ENCODE results near the gene MYL1. TPM values are rescaled to one million over a fixed set of nuclear protein-coding genes. Genes with fewer than 3 reads are reported as not detected.

The MYL1 gene
- total RNA-seq, 1 experiment from 2014 or later = not detected

DNA sequence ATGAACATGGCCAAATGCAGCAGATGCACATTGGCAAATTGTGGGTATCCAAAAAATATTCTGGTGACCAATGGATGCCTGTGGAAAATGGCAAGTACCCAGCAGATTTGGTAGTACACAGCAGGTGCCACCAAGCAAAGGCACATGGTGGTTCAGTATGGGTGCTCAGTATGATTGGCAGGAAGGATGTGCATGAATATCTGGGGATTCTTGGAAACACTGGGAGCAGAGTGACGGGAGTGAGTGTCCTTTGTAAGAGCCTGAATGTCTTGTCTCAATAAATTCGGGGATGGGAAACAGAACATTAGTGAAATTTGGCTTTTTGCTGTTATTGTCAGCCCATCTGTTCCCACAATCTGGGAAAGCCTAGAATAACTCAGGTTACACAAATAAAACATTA is 52.9 kb downstream of the MYL1 start (continued):
- TF ChIP-seq ZNF121 (CRISPR knock-in tag; IDR thresholded peaks at IDR 0.05) (no peak), CBFB (CRISPR knock-in tag; IDR thresholded peaks at IDR 0.05; ENCODE audit: low read depth) (no peak), HMGA2 (CRISPR knock-in tag; IDR thresholded peaks at IDR 0.05) (no peak), KAT7 (CRISPR knock-in tag; IDR thresholded peaks at IDR 0.05; ENCODE audit: borderline replicate concordance) (no peak), SP1 (CRISPR knock-in tag; conservative IDR thresholded peaks at IDR 0.05) (no peak), TP53 (CRISPR knock-in tag; IDR thresholded peaks at IDR 0.05) (no peak)
- TF ChIP-seq, protein P1, sequence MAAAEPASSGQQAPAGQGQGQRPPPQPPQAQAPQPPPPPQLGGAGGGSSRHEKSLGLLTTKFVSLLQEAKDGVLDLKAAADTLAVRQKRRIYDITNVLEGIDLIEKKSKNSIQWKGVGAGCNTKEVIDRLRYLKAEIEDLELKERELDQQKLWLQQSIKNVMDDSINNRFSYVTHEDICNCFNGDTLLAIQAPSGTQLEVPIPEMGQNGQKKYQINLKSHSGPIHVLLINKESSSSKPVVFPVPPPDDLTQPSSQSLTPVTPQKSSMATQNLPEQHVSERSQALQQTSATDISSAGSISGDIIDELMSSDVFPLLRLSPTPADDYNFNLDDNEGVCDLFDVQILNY (CRISPR knock-in tag; IDR thresholded peaks at IDR 0.05) = no peak
- TF ChIP-seq, protein P2, sequence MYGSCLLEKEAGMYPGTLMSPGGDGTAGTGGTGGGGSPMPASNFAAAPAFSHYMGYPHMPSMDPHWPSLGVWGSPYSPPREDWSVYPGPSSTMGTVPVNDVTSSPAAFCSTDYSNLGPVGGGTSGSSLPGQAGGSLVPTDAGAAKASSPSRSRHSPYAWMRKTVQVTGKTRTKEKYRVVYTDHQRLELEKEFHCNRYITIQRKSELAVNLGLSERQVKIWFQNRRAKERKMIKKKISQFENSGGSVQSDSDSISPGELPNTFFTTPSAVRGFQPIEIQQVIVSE (CRISPR knock-in tag; IDR thresholded peaks at IDR 0.05; ENCODE audit: borderline replicate concordance) = no peak

DNA sequence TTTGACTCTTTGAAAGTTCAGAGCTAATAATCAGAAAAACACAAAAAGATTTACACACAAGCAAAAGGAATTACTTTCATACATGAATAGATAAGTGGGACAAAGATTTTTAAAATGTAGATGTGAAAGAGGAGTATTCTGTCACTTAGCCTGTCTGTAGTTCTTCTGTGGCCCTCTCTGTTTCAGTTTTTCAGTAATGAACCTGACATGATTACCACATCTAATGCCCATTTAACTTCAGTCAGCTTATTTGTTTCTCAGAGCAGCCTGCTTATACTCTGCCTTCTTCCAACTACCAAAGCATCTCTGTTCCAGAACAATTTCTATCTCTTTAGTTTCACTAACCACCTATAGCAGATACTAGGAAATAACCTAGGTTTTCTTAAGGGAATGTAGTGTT is 55.3 kb downstream of the MYL1 start:
- no peak for ATAC-seq
- no peaks in the 10 kb centered on the region for H3K36me3 Mint-ChIP-seq
- CTCF ChIA-PET = no interaction called here
- H3K4me3 Mint-ChIP-seq = no peak overlapping the region
- TF ChIP-seq ELF4 (CRISPR knock-in tag; IDR thresholded peaks at IDR 0.05; ENCODE audit: low read depth) (no peak), ZNF416 (CRISPR knock-in tag; IDR thresholded peaks at IDR 0.05) (no peak), SMAD3 (CRISPR knock-in tag; IDR thresholded peaks at IDR 0.05; ENCODE audit: borderline replicate concordance) (no peak), FOXK1 (CRISPR knock-in tag; IDR thresholded peaks at IDR 0.05) (no peak), ATF1 (CRISPR knock-in tag; IDR thresholded peaks at IDR 0.05) (no peak), SMAD4 (CRISPR knock-in tag; IDR thresholded peaks at IDR 0.05) (no peak), TP53 (CRISPR knock-in tag; IDR thresholded peaks at IDR 0.05) (no peak), NR3C1 (CRISPR knock-in tag; conservative IDR thresholded peaks at IDR 0.05; ENCODE audit: low read depth) (no peak), ETV6 (CRISPR knock-in tag; IDR thresholded peaks at IDR 0.05) (no peak), TCF7 (CRISPR knock-in tag; IDR thresholded peaks at IDR 0.05; ENCODE audit: low read depth) (no peak), PRRX2 (CRISPR knock-in tag; IDR thresholded peaks at IDR 0.05) (no peak)
- TF ChIP-seq, protein P3, sequence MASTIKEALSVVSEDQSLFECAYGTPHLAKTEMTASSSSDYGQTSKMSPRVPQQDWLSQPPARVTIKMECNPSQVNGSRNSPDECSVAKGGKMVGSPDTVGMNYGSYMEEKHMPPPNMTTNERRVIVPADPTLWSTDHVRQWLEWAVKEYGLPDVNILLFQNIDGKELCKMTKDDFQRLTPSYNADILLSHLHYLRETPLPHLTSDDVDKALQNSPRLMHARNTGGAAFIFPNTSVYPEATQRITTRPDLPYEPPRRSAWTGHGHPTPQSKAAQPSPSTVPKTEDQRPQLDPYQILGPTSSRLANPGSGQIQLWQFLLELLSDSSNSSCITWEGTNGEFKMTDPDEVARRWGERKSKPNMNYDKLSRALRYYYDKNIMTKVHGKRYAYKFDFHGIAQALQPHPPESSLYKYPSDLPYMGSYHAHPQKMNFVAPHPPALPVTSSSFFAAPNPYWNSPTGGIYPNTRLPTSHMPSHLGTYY (CRISPR knock-in tag; IDR thresholded peaks at IDR 0.05) = no peak
- TF ChIP-seq, protein P4, sequence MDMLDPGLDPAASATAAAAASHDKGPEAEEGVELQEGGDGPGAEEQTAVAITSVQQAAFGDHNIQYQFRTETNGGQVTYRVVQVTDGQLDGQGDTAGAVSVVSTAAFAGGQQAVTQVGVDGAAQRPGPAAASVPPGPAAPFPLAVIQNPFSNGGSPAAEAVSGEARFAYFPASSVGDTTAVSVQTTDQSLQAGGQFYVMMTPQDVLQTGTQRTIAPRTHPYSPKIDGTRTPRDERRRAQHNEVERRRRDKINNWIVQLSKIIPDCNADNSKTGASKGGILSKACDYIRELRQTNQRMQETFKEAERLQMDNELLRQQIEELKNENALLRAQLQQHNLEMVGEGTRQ (CRISPR knock-in tag; IDR thresholded peaks at IDR 0.05) = no peak
- TF ChIP-seq, protein P5, sequence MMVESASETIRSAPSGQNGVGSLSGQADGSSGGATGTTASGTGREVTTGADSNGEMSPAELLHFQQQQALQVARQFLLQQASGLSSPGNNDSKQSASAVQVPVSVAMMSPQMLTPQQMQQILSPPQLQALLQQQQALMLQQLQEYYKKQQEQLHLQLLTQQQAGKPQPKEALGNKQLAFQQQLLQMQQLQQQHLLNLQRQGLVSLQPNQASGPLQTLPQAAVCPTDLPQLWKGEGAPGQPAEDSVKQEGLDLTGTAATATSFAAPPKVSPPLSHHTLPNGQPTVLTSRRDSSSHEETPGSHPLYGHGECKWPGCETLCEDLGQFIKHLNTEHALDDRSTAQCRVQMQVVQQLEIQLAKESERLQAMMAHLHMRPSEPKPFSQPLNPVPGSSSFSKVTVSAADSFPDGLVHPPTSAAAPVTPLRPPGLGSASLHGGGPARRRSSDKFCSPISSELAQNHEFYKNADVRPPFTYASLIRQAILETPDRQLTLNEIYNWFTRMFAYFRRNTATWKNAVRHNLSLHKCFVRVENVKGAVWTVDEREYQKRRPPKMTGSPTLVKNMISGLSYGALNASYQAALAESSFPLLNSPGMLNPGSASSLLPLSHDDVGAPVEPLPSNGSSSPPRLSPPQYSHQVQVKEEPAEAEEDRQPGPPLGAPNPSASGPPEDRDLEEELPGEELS (CRISPR knock-in tag; IDR thresholded peaks at IDR 0.05) = no peak
- TF ChIP-seq, protein P6, sequence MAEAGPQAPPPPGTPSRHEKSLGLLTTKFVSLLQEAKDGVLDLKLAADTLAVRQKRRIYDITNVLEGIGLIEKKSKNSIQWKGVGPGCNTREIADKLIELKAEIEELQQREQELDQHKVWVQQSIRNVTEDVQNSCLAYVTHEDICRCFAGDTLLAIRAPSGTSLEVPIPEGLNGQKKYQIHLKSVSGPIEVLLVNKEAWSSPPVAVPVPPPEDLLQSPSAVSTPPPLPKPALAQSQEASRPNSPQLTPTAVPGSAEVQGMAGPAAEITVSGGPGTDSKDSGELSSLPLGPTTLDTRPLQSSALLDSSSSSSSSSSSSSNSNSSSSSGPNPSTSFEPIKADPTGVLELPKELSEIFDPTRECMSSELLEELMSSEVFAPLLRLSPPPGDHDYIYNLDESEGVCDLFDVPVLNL (CRISPR knock-in tag; IDR thresholded peaks at IDR 0.05; ENCODE audit: borderline replicate concordance, low read depth) = no peak
- TF ChIP-seq, protein P7, sequence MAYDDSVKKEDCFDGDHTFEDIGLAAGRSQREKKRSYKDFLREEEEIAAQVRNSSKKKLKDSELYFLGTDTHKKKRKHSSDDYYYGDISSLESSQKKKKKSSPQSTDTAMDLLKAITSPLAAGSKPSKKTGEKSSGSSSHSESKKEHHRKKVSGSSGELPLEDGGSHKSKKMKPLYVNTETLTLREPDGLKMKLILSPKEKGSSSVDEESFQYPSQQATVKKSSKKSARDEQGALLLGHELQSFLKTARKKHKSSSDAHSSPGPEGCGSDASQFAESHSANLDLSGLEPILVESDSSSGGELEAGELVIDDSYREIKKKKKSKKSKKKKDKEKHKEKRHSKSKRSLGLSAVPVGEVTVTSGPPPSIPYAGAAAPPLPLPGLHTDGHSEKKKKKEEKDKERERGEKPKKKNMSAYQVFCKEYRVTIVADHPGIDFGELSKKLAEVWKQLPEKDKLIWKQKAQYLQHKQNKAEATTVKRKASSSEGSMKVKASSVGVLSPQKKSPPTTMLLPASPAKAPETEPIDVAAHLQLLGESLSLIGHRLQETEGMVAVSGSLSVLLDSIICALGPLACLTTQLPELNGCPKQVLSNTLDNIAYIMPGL (CRISPR knock-in tag; IDR thresholded peaks at IDR 0.05) = no peak
- TF ChIP-seq, protein P8, sequence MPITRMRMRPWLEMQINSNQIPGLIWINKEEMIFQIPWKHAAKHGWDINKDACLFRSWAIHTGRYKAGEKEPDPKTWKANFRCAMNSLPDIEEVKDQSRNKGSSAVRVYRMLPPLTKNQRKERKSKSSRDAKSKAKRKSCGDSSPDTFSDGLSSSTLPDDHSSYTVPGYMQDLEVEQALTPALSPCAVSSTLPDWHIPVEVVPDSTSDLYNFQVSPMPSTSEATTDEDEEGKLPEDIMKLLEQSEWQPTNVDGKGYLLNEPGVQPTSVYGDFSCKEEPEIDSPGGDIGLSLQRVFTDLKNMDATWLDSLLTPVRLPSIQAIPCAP (CRISPR knock-in tag; IDR thresholded peaks at IDR 0.05) = no peak
- TF ChIP-seq, protein P9, sequence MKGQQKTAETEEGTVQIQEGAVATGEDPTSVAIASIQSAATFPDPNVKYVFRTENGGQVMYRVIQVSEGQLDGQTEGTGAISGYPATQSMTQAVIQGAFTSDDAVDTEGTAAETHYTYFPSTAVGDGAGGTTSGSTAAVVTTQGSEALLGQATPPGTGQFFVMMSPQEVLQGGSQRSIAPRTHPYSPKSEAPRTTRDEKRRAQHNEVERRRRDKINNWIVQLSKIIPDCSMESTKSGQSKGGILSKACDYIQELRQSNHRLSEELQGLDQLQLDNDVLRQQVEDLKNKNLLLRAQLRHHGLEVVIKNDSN (CRISPR knock-in tag; IDR thresholded peaks at IDR 0.05) = no peak
- no peak overlapping the region for H3K27ac Mint-ChIP-seq
- no peaks in the 10 kb centered on the region for H3K27me3 Mint-ChIP-seq (ENCODE audit: low read depth)
- no peak for DNase-seq (ENCODE audit: low spot score)
- no peaks in the 10 kb centered on the region for H3K4me1 Mint-ChIP-seq
- POLR2A ChIA-PET = no interaction called here
- no peaks in the 10 kb centered on the region; the same call in 1 of the 2 replicates for H3K9me3 Mint-ChIP-seq

All from WTC11 (cell line).